CD14-positive monocyte (primary cell): ENCODE measurements around the gene XPR1. TPM values are rescaled to one million over a fixed set of nuclear protein-coding genes. Genes with fewer than 3 reads are reported as not detected.

ENCODE experiments used
- DNase-seq, 3 donors: peaks; one replicate each; pipeline ENCODE4 v3.0.0-alpha.2; 2011 to 2022
- H2AFZ ChIP-seq: 2 replicates; pipeline ENCODE4 v1.6.0; 2012; ENCODE audit warnings: mild to moderate bottlenecking, low read depth, low read length, inconsistent platforms; ENCODE audit not compliant: insufficient read depth, poor library complexity, severe bottlenecking
- H3K27ac ChIP-seq, 2 donors: 1 replicate in 1 of 2; 2 replicates in 1 of 2; pipeline ENCODE4 v1.5.1; 2012 to 2013; ENCODE audit warnings: low read length in 2 of 2, control low read depth in 1 of 2, inconsistent platforms in 1 of 2, low read depth in 1 of 2, mild to moderate bottlenecking in 1 of 2
- H3K27me3 ChIP-seq, 2 donors: one replicate each; pipeline versions ENCODE4 v1.6.0 to v1.6.1; 2011 to 2013; ENCODE audit warnings: low read length in 2 of 2; ENCODE audit not compliant: control insufficient read depth in 2 of 2, insufficient read depth in 2 of 2
- H3K36me3 ChIP-seq, 2 donors: replicated peaks in 1 of 2; 1 replicate in 1 of 2; 2 replicates in 1 of 2; pipeline versions ENCODE4 v1.5.1 to v1.6.1; 2012 to 2013; ENCODE audit warnings: low read length in 2 of 2, control low read depth in 1 of 2, inconsistent platforms in 1 of 2, mild to moderate bottlenecking in 1 of 2; ENCODE audit not compliant: insufficient read depth in 2 of 2, control insufficient read depth in 1 of 2
- H3K4me1 ChIP-seq, 2 donors: 1 replicate in 1 of 2; 2 replicates in 1 of 2; pipeline versions ENCODE4 v1.5.1 to v1.6.1; 2012 to 2013; ENCODE audit warnings: low read length in 2 of 2, control low read depth in 1 of 2, inconsistent platforms in 1 of 2, mild to moderate bottlenecking in 1 of 2, moderate library complexity in 1 of 2; ENCODE audit not compliant: insufficient read depth in 2 of 2, control insufficient read depth in 1 of 2
- H3K4me2 ChIP-seq: replicated peaks from 2 replicates; pipeline ENCODE3; 2012; ENCODE audit warnings: low read length, moderate library complexity, mild to moderate bottlenecking; ENCODE audit not compliant: poor library complexity, severe bottlenecking; ENCODE audit errors: extremely low read depth
- H3K4me3 ChIP-seq, 3 experiments: fragments of 200-600 bp in 1 of 3; sonication (generic) in 1 of 3; replicated peaks in 1 of 3; 1 replicate in 2 of 3; 2 replicates in 1 of 3; pipeline ENCODE4 v1.5.1; 2011 to 2013; ENCODE audit warnings: low read length in 3 of 3, mild to moderate bottlenecking in 3 of 3, control low read depth in 2 of 3, low read depth in 2 of 3, inconsistent platforms in 1 of 3, moderate library complexity in 1 of 3
- H3K79me2 ChIP-seq: 2 replicates; pipeline ENCODE4 v1.6.0; 2012; ENCODE audit warnings: mild to moderate bottlenecking, control low read depth, inconsistent platforms, low read length, moderate library complexity; ENCODE audit not compliant: insufficient read depth
- H3K9ac ChIP-seq: 2 replicates; pipeline ENCODE4 v1.6.0; 2017; ENCODE audit warnings: low read length, mild to moderate bottlenecking; ENCODE audit not compliant: insufficient read depth, poor library complexity, severe bottlenecking
- H3K9me3 ChIP-seq, 2 donors: replicated peaks in 1 of 2; 1 replicate in 1 of 2; 2 replicates in 1 of 2; pipeline versions ENCODE4 v1.5.1 to v1.6.1; 2012 to 2013; ENCODE audit warnings: low read length in 2 of 2, control low read depth in 1 of 2; ENCODE audit not compliant: control insufficient read depth in 1 of 2, insufficient read depth in 1 of 2
- H4K20me1 ChIP-seq: 2 replicates; pipeline ENCODE4 v1.6.0; 2012; ENCODE audit warnings: mild to moderate bottlenecking, low read length, control low read depth, moderate library complexity; ENCODE audit not compliant: insufficient read depth
- H3K27ac Mint-ChIP-seq, 7 donors: one replicate each; pipeline ENCODE4 v1.8.0; 2020; ENCODE audit warnings: mild to moderate bottlenecking in 7 of 7, mixed read lengths in 7 of 7, moderate library complexity in 6 of 7, inconsistent platforms in 2 of 7
- H3K27me3 Mint-ChIP-seq, 3 donors: one replicate each; pipeline ENCODE4 v1.8.0; 2021 to 2022; ENCODE audit warnings: low read depth in 3 of 3, mild to moderate bottlenecking in 3 of 3, mixed read lengths in 3 of 3, moderate library complexity in 3 of 3, inconsistent platforms in 1 of 3
- H3K36me3 Mint-ChIP-seq, 2 donors: one replicate each; pipeline ENCODE4 v1.8.0; 2020; ENCODE audit warnings: mixed read lengths in 2 of 2, inconsistent platforms in 1 of 2, mild to moderate bottlenecking in 1 of 2
- H3K4me1 Mint-ChIP-seq: one replicate; pipeline ENCODE4 v1.8.0; 2020; ENCODE audit warnings: mild to moderate bottlenecking, mixed read lengths
- H3K4me3 Mint-ChIP-seq, 2 donors: one replicate each; pipeline ENCODE4 v1.8.0; 2020; ENCODE audit warnings: mild to moderate bottlenecking in 2 of 2, mixed read lengths in 2 of 2, moderate library complexity in 1 of 2
- H3K9me3 Mint-ChIP-seq, 7 donors: one replicate each; pipeline ENCODE4 v1.8.0; 2020 to 2022; ENCODE audit warnings: mixed read lengths in 7 of 7, mild to moderate bottlenecking in 6 of 7, moderate library complexity in 6 of 7, inconsistent platforms in 2 of 7
- WGBS: methylation state at CpG from one replicate; pipeline ENCODE4 v1.1.5; 2013; ENCODE audit warnings: missing lambda C conversion rate; ENCODE audit not compliant: insufficient coverage; 5-methylcytosine and 5-hydroxymethylcytosine counted together
- intact Hi-C, 2 donors: fragments of 100-400 bp; cut with micrococcal nuclease; formaldehyde crosslinking; loops; one replicate each; pipeline versions ENCODE4 v1.15.0 to v1.15.1; 2023
- polyA plus RNA-seq, 3 donors: library from polyadenylated mRNA; depleted of rRNA in 1 of 3; unstranded in 2 of 3; stranded (reverse) in 1 of 3; fragments of 300-500 nt in 2 of 3; fragments of >200 nt in 1 of 3; fragmentation: Illumina TruSeq in 2 of 3; gene quantifications; 1 replicate in 2 of 3; 2 replicates in 1 of 3; pipeline ENCODE4 v1.2.3, GENCODE V29; 2012 to 2021
- TF ChIP-seq, protein P1 (sequence below): fragments of 200-600 bp; IDR thresholded peaks from one replicate; pipeline ENCODE4 v1.8.0; 2022; ENCODE audit warnings: antibody characterized with exemption, mild to moderate bottlenecking

XPR1 gene
- polyA plus RNA-seq, 3 donors: 4.7 to 12.5 (median 8.7) TPM

DNA sequence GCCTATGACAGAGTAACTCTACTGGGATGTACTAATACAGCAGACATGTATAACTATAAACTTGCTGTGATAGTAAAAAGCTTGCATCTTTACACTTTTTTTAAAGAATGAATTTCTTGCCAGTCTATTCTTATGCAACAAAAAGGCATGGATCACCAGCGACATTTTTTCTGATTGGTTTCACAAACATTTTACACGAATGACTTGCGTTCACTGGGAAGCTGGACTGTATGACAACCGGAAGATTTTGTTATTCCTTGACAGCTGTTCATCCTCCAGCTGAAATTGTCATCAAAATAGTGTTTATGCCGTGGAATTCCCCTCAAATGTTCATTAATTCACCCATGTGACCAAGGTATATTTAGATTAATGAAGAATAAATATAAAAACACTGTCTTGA, 131.0 kb downstream of the XPR1 start:
- Mint-ChIP-seq H3K36me3 (peaks cover 0 to 2% of the 10 kb centered on the region in 2 donors), H3K27ac (no peak overlapping the region), H3K27me3 (peaks cover 0 to 1% (median 0%) of the 10 kb centered on the region in 3 donors), H3K4me1 (no peaks in the 10 kb centered on the region), H3K4me3 (no peak overlapping the region), H3K9me3 (peaks cover 7 to 24% (median 12%) of the 10 kb centered on the region in 7 donors)
- Histone ChIP-seq H3K9ac (no peak overlapping the region), H3K79me2 (no peaks in the 10 kb centered on the region), H3K4me1 (no peaks in the 10 kb centered on the region), H3K9me3 (peaks cover 0 to 5% of the 10 kb centered on the region in 2 donors), H2AFZ (no peak overlapping the region), H3K4me2 (no peak overlapping the region), H3K4me3 (no peak overlapping the region), H3K27me3 (no peaks in the 10 kb centered on the region), H4K20me1 (no peaks in the 10 kb centered on the region), H3K27ac (no peak overlapping the region), H3K36me3 (no peaks in the 10 kb centered on the region)
- WGBS: 94% methylated on average over 3 of the region's 5 CpGs
- no peak for DNase-seq
- intact Hi-C loops: no loop called here
- TF ChIP-seq, protein P1, sequence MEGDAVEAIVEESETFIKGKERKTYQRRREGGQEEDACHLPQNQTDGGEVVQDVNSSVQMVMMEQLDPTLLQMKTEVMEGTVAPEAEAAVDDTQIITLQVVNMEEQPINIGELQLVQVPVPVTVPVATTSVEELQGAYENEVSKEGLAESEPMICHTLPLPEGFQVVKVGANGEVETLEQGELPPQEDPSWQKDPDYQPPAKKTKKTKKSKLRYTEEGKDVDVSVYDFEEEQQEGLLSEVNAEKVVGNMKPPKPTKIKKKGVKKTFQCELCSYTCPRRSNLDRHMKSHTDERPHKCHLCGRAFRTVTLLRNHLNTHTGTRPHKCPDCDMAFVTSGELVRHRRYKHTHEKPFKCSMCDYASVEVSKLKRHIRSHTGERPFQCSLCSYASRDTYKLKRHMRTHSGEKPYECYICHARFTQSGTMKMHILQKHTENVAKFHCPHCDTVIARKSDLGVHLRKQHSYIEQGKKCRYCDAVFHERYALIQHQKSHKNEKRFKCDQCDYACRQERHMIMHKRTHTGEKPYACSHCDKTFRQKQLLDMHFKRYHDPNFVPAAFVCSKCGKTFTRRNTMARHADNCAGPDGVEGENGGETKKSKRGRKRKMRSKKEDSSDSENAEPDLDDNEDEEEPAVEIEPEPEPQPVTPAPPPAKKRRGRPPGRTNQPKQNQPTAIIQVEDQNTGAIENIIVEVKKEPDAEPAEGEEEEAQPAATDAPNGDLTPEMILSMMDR: no peak

- intact Hi-C loops: no loop called here
- Mint-ChIP-seq H3K27me3 (no peaks in the 10 kb centered on the region), H3K4me3 (no peak overlapping the region), H3K4me1 (peaks cover 2% of the 10 kb centered on the region), H3K36me3 (no peaks in the 10 kb centered on the region), H3K27ac (no peak overlapping the region), H3K9me3 (peaks cover 0 to 9% (median 5%) of the 10 kb centered on the region in 7 donors)
- Histone ChIP-seq H4K20me1 (no peaks in the 10 kb centered on the region), H3K9me3 (no peaks in the 10 kb centered on the region), H3K27ac (no peak overlapping the region), H3K4me3 (no peak overlapping the region), H2AFZ (no peak overlapping the region), H3K4me1 (no peaks in the 10 kb centered on the region), H3K36me3 (no peaks in the 10 kb centered on the region), H3K27me3 (no peaks in the 10 kb centered on the region), H3K9ac (no peak overlapping the region), H3K79me2 (no peaks in the 10 kb centered on the region), H3K4me2 (no peak overlapping the region)
- no peak for DNase-seq
- no CpG with 5 or more reads among the region's 2 CpGs for WGBS
- TF ChIP-seq, protein P1: no peak
Observed at GRCh38 chr1:180765151-180765550, 133.3 kb downstream of the XPR1 start.
